ENCODE data around the gene ITGAE.
"Not testable (repeated sequence)": the region's sequence is repeated elsewhere in the genome, so short reads cannot be mapped to it uniquely, and the experiment has no call there.

The ITGAE gene

GRCh38 chr17:3800362-3801271 is at the start of gene ITGAE:
TSS of gene ITGAE (minus strand) at chr17:3801188. CDS start at chr17:3801144, 44 bp downstream.
- DNase-seq, result no peak

GRCh38 chr17:3848229-3848835 is 47.3 kb upstream of the ITGAE start:
- no peak for DNase-seq

GRCh38 chr17:3847165-3847670 is 46.2 kb upstream of the ITGAE start:
- no peak for DNase-seq

- no peak for DNase-seq
Measured at GRCh38 chr17:3846437-3847164, 45.6 kb upstream of the ITGAE start.

GRCh38 chr17:3845621-3846436 is 44.8 kb upstream of the ITGAE start, which contains the start of gene NCBP3:
TSS of gene NCBP3 (minus strand) at chr17:3846246. CDS start at chr17:3846223, 23 bp downstream.
- DNase-seq, result peak; percentile 86 to 92 (median 89)

GRCh38 chr17:3845291-3845620 is 44.3 kb upstream of the ITGAE start:
- DNase-seq, result peak in 1 of 4 experiments; percentile 14

- DNase-seq, result not testable (repeated sequence)
Measured at GRCh38 chr17:3844556-3844955, 43.6 kb upstream of the ITGAE start.

- DNase-seq, result peak in 3 of 4 experiments; percentile 7 to 14 (median 12)
Measured at GRCh38 chr17:3843935-3844516, 43.0 kb upstream of the ITGAE start.

- DNase-seq, result no peak
Measured at GRCh38 chr17:3838206-3838605, 37.2 kb upstream of the ITGAE start.

- DNase-seq, result no peak
Measured at GRCh38 chr17:3836551-3836950, 35.6 kb upstream of the ITGAE start.

- no peak for DNase-seq
Measured at GRCh38 chr17:3835410-3836229, 34.6 kb upstream of the ITGAE start.

GRCh38 chr17:3834811-3835210 is 33.8 kb upstream of the ITGAE start:
- no peak for DNase-seq

- no peak for DNase-seq
Measured at GRCh38 chr17:3828852-3829232, 27.9 kb upstream of the ITGAE start.

- no peak for DNase-seq
Measured at GRCh38 chr17:3828151-3828851, 27.3 kb upstream of the ITGAE start.

GRCh38 chr17:3827124-3827773 is 26.3 kb upstream of the ITGAE start:
- peak; percentile 35 to 61 (median 46) for DNase-seq

- DNase-seq, result no peak
Measured at GRCh38 chr17:3826191-3826590, 25.2 kb upstream of the ITGAE start.

GRCh38 chr17:3821101-3821500 is 20.1 kb upstream of the ITGAE start:
- DNase-seq, result no peak

- no peak for DNase-seq
Measured at GRCh38 chr17:3818786-3819185, 17.8 kb upstream of the ITGAE start.

GRCh38 chr17:3817851-3818605 is 17.0 kb upstream of the ITGAE start:
- no peak for DNase-seq
